Natural killer cell (primary cell): ENCODE data around the gene NFKBIB. TPM values are rescaled to one million over a fixed set of nuclear protein-coding genes. Genes with fewer than 3 reads are reported as not detected.

ENCODE experiments used
- ATAC-seq, 3 donors: fragments of 150-1000 bp in 2 of 3; fragments of 200-7000 bp in 1 of 3; cut with Tn5 transposase; 1 replicate in 1 of 3; 2 replicates in 2 of 3; pipeline ENCODE4 v1.10.0; 2021; ENCODE audit warnings: mild to moderate bottlenecking in 2 of 3, moderate library complexity in 2 of 3
- DNase-seq, 2 donors: peaks; one replicate each; pipeline versions ENCODE4 v3.0.0 to v3.0.0-alpha.2; 2013 to 2021; ENCODE audit warnings: mixed read lengths in 1 of 2
- H3K27ac ChIP-seq: one replicate; pipeline ENCODE4 v1.5.1; 2013; ENCODE audit warnings: mild to moderate bottlenecking, low read length
- H3K27me3 ChIP-seq: one replicate; pipeline ENCODE4 v1.6.1; 2013; ENCODE audit warnings: low read length; ENCODE audit not compliant: control insufficient read depth, insufficient read depth
- H3K36me3 ChIP-seq: one replicate; pipeline ENCODE4 v1.6.1; 2013; ENCODE audit warnings: low read length; ENCODE audit not compliant: control insufficient read depth, insufficient read depth
- H3K4me1 ChIP-seq: one replicate; pipeline ENCODE4 v1.6.1; 2013; ENCODE audit warnings: low read length; ENCODE audit not compliant: control insufficient read depth, insufficient read depth
- H3K4me3 ChIP-seq: one replicate; pipeline ENCODE4 v1.5.1; 2013; ENCODE audit warnings: low read length
- H3K9me3 ChIP-seq: one replicate; pipeline ENCODE4 v1.6.1; 2013; ENCODE audit warnings: low read length; ENCODE audit not compliant: control insufficient read depth, insufficient read depth
- H3K27ac Mint-ChIP-seq, 2 donors: one replicate each; pipeline ENCODE4 v1.8.0; 2022; ENCODE audit warnings: mild to moderate bottlenecking in 2 of 2, mixed read lengths in 2 of 2, moderate library complexity in 1 of 2
- H3K27me3 Mint-ChIP-seq, 2 donors: one replicate each; pipeline ENCODE4 v1.8.0; 2022; ENCODE audit warnings: low read depth in 2 of 2, mixed read lengths in 2 of 2
- H3K36me3 Mint-ChIP-seq: one replicate; pipeline ENCODE4 v1.8.0; 2022; ENCODE audit warnings: mixed read lengths
- H3K4me1 Mint-ChIP-seq, 2 donors: one replicate each; pipeline ENCODE4 v1.8.0; 2022; ENCODE audit warnings: mixed read lengths in 2 of 2
- H3K4me3 Mint-ChIP-seq: one replicate; pipeline ENCODE4 v1.8.0; 2022; ENCODE audit warnings: mild to moderate bottlenecking, moderate library complexity, mixed read lengths
- H3K9me3 Mint-ChIP-seq, 2 donors: one replicate each; pipeline ENCODE4 v1.8.0; 2022; ENCODE audit warnings: mixed read lengths in 2 of 2
- CTCF ChIP-seq: fragments of 200-600 bp; IDR thresholded peaks from one replicate; pipeline ENCODE4 v1.8.0; 2022; ENCODE audit warnings: antibody characterized with exemption
- WGBS: methylation state at CpG from one replicate; pipeline ENCODE4 v1.1.7; 2013; ENCODE audit warnings: missing lambda C conversion rate; ENCODE audit not compliant: insufficient coverage; 5-methylcytosine and 5-hydroxymethylcytosine counted together
- intact Hi-C: fragments of 100-400 bp; cut with micrococcal nuclease; formaldehyde crosslinking; loops from one replicate; pipeline ENCODE4 v1.14.2; 2022
- total RNA-seq, 4 donors: library from RNA; stranded (reverse); fragments of 120-200 nt in 1 of 4; gene quantifications; one replicate each; pipeline versions ENCODE4 v1.2.3 to v1.2.4, GENCODE V29; 2013 to 2022

Gene NFKBIB
- total RNA-seq, 3 donors from 2014 or later (not counting 1 experiment from before 2014, with no cell fraction given) = 78.0 to 125 (median 118) TPM

DNA sequence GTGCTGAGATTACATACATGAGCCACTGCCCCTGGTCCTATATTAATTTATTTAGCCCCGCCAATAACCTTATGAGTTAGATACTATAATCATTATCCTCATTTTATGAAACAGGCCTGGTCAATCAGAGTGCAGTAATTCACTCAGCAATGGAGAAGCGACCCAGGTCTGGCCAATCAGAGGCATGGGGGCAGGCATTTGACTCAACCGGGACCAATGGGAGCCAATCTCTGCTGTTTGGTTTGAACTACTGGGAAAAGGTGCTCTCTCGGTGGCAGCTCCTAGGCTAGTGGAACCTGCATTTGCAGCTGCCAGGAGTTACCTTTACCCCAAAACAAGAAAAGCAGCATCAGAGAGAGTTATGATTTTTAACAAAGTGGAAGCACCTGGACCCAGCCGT lies 6.9 kb upstream of the NFKBIB start:
- peaks cover 37% of the 10 kb centered on the region for H3K36me3 ChIP-seq
- DNase-seq (no peak), ATAC-seq (no peak)
- peaks cover 29 to 32% of the 10 kb centered on the region in 2 donors for H3K4me1 Mint-ChIP-seq
- H3K4me3 Mint-ChIP-seq = no peak overlapping the region
- H3K27me3 ChIP-seq = no peaks in the 10 kb centered on the region
- H3K36me3 Mint-ChIP-seq = no peaks in the 10 kb centered on the region
- H3K9me3 ChIP-seq = no peaks in the 10 kb centered on the region
- peaks cover 13% of the 10 kb centered on the region for H3K4me1 ChIP-seq
- no peak overlapping the region for H3K27ac Mint-ChIP-seq
- no peaks in the 10 kb centered on the region for H3K27me3 Mint-ChIP-seq
- WGBS = 83% methylated on average over 5 of the region's 5 CpGs
- TF ChIP-seq CTCF = no peak
- no peak overlapping the region for H3K27ac ChIP-seq
- H3K4me3 ChIP-seq = no peak overlapping the region
- H3K9me3 Mint-ChIP-seq = no peaks in the 10 kb centered on the region
- intact Hi-C loops = no loop called here

DNA sequence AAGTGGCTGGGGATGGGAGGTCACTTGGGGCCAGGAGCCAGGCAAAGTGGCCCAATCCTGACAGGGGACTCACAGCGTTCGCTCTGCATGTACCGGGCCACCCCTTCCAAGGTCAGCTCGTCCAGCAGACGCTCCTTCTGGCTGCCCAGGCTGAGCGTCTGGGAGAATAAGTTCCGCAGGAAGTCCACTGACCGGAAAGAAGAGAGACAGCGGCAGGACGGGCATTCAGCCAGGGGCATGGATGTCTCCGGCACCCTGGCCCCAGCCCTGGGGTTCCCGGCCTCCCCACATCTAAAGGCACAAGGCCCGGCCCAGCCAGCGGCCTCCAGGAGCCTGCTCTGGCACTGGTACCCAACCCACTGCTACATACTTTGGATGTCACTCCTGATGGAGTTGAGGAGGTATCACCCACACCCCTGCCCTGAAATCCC lies 6.4 kb upstream of the NFKBIB start:
- H3K36me3 Mint-ChIP-seq = no peaks in the 10 kb centered on the region
- H3K36me3 ChIP-seq = peaks cover 34% of the 10 kb centered on the region
- no peaks in the 10 kb centered on the region for H3K9me3 Mint-ChIP-seq
- no peak for TF ChIP-seq CTCF
- 96% methylated on average over 14 of the region's 14 CpGs for WGBS
- ATAC-seq = no peak
- peaks cover 30 to 37% of the 10 kb centered on the region in 2 donors for H3K4me1 Mint-ChIP-seq
- H3K27ac ChIP-seq = no peak overlapping the region
- H3K4me1 ChIP-seq = peaks cover 19% of the 10 kb centered on the region
- intact Hi-C loops = no loop called here
- H3K27me3 ChIP-seq = no peaks in the 10 kb centered on the region
- no peaks in the 10 kb centered on the region for H3K27me3 Mint-ChIP-seq
- DNase-seq = no peak
- no peak overlapping the region for H3K27ac Mint-ChIP-seq
- no peak overlapping the region for H3K4me3 ChIP-seq
- no peaks in the 10 kb centered on the region for H3K9me3 ChIP-seq
- no peak overlapping the region for H3K4me3 Mint-ChIP-seq

GRCh38 chr19:38894968-38895367 lies 4.8 kb upstream of the NFKBIB start:
- intact Hi-C loops = loop anchor here (5.0 kb wide), 1 partner anchor 63 kb away; the partner anchor contains the start of gene ECH1
- H3K4me1 Mint-ChIP-seq = peaks cover 42 to 51% of the 10 kb centered on the region in 2 donors
- H3K36me3 Mint-ChIP-seq = no peaks in the 10 kb centered on the region
- peak overlapping the region in 1 of 2 donors; percentile 65 for H3K27ac Mint-ChIP-seq
- DNase-seq (no peak), ATAC-seq (no peak)
- TF ChIP-seq CTCF = no peak
- Histone ChIP-seq H3K9me3 (no peaks in the 10 kb centered on the region), H3K27me3 (no peaks in the 10 kb centered on the region), H3K4me1 (peaks cover 26% of the 10 kb centered on the region), H3K27ac (no peak overlapping the region), H3K4me3 (no peak overlapping the region), H3K36me3 (peaks cover 18% of the 10 kb centered on the region)
- H3K27me3 Mint-ChIP-seq = no peaks in the 10 kb centered on the region
- no peaks in the 10 kb centered on the region for H3K9me3 Mint-ChIP-seq
- H3K4me3 Mint-ChIP-seq = no peak overlapping the region
- 50% methylated on average over 9 of the region's 9 CpGs for WGBS
